MM.1S (cell line): ENCODE results near the gene IMMP2L.

Source experiments
- CTCF ChIP-seq: fragments of 300-600 bp; sonication (generic); IDR thresholded peaks from 2 replicates; pipeline ENCODE4 v1.5.1; 2016; ENCODE audit warnings: antibody characterized with exemption, low read length, mixed read lengths
- EZH2 ChIP-seq: fragments of 300-600 bp; sonication (generic); optimal IDR thresholded peaks from 2 replicates; pipeline ENCODE3; 2017; ENCODE audit warnings: low read depth, mild to moderate bottlenecking, antibody characterized with exemption, low read length, mixed read lengths

- TF ChIP-seq CTCF: no peak
- no peak for TF ChIP-seq EZH2
These were observed 338.5 kb downstream of the IMMP2L start for GRCh38 chr7:111223802-111224253.
